22Rv1 (cell line): Measurements from ENCODE around the gene JAKMIP2.
"Not testable (repeated sequence)": the region's sequence is repeated elsewhere in the genome, so short reads cannot be mapped to it uniquely, and the experiment has no call there.

Experiments
- H3K27ac ChIP-seq: fragments of 450-650 bp; 2 replicates; pipeline ENCODE4 v1.5.1; 2017
- ZFX ChIP-seq: fragments of 450-650 bp; IDR thresholded peaks from 2 replicates; pipeline ENCODE4 v1.6.1; 2017; ENCODE audit warnings: antibody characterized with exemption, borderline replicate concordance
- TF ChIP-seq, protein P1 (sequence below): fragments of 450-650 bp; IDR thresholded peaks from 2 replicates; pipeline ENCODE4 v1.5.1; 2017; ENCODE audit warnings: mild to moderate bottlenecking

The JAKMIP2 gene

DNA sequence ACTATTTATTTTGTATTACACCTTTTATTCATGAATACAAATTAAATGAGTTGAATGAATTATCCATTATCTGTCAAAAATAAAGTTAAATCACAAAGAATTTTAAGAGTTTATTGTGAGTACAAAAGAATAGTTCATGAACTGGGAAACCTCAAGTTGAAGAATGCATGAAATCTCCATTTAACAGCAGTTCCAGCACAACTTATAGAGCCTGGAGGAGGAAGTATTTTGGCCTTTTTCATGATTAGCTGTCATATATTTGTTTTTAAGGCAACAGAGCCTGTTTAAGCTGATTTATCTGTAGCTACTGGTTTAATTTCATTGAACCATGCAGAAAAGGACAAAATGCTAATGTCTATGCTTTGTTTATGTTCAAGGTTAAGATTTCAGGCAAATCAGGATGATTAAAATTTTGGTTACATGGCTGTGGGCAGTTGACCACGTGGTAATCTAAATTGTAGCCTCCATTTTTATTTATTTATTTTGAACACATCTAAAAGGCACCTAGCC is 36.8 kb upstream of the JAKMIP2 start:
- no peak overlapping the region for H3K27ac ChIP-seq
- TF ChIP-seq, protein P1, sequence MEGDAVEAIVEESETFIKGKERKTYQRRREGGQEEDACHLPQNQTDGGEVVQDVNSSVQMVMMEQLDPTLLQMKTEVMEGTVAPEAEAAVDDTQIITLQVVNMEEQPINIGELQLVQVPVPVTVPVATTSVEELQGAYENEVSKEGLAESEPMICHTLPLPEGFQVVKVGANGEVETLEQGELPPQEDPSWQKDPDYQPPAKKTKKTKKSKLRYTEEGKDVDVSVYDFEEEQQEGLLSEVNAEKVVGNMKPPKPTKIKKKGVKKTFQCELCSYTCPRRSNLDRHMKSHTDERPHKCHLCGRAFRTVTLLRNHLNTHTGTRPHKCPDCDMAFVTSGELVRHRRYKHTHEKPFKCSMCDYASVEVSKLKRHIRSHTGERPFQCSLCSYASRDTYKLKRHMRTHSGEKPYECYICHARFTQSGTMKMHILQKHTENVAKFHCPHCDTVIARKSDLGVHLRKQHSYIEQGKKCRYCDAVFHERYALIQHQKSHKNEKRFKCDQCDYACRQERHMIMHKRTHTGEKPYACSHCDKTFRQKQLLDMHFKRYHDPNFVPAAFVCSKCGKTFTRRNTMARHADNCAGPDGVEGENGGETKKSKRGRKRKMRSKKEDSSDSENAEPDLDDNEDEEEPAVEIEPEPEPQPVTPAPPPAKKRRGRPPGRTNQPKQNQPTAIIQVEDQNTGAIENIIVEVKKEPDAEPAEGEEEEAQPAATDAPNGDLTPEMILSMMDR: no peak

DNA sequence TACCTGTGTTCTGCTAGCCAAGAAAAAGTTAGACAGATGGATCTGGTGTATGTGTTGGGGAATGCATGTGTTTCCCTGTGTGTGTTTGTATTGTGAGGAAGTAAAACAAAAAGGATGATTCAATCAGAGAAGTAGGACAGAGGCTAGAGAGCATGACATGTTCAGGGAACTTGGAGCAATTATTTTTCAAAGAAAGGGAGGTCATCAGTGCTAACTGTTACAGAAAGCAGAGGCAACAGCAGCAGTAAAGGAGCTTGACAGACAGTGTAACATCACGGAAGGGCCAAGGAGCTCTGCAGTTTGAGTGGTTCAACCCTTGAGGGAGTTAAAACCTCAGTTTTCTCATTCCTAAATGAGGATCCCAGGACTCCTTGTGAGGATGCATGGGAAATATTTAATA is 35.8 kb upstream of the JAKMIP2 start:
- TF ChIP-seq, protein P1: no peak
- TF ChIP-seq ZFX: no peak
- H3K27ac ChIP-seq: peak overlapping the region; percentile 17; the same call in 1 of the 2 replicates

DNA sequence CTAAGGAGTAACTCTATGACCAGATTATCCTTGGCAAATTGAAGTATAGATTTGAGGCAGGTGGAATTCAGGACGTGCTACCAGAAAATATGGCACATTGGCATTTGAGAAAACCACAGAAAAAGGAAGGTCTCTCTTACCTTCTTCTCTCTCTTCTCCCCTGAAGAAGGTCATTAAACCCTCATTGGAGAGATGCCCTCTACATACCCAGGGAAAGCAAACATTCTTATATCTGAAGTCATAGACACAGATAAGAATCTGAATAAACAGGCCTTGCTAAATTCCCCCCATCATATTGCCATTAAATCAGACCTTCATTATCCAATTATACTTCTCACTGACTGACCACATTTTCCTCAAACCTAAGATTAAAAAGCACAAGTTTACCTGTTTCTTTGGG is 31.2 kb upstream of the JAKMIP2 start:
- no peak for TF ChIP-seq ZFX
- TF ChIP-seq, protein P1: no peak
- 0 out of 2 replicates have a peak overlapping the region, but pooled peaks have one; percentile 1 for H3K27ac ChIP-seq

DNA sequence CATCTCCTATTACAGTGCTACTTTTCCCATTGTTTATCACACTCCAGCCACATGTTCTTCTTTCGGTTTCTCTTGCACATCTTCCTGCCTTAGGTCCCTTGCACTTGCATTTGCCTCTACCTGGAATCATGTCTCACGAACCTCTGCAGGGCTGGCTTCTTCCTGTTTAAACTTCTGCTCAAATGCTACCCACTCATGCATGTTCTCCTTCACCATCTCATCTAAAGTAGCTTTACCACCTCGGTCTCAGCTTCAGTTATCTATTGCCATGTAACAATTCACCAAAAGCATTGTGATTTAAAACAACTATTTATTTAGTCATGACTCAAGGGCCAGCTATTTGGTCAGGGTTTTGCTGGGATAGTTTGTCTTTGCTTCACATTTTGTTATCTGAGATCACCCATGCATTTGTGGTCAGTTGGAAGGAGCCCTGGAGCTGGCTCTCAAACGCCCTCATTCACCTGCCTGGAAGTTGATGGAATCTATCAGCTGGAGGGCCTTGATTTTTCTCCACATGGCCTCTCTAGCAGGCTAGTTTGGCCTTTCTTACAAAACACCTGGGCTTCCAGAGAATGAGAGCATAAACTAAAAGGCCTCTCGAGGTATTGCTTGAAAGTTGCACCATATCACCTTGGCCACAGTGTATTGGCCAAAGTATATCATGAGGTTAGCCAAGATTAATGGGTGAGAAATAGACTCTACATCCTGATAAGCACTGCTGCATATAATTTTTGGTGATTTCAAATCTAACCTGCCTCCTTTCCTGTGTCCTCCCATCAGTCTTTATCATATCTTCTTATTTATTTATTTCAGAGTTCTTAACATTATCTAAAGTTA is 27.5 kb upstream of the JAKMIP2 start:
- H3K27ac ChIP-seq: no peak overlapping the region
- TF ChIP-seq, protein P1: no peak
- TF ChIP-seq ZFX: no peak

DNA sequence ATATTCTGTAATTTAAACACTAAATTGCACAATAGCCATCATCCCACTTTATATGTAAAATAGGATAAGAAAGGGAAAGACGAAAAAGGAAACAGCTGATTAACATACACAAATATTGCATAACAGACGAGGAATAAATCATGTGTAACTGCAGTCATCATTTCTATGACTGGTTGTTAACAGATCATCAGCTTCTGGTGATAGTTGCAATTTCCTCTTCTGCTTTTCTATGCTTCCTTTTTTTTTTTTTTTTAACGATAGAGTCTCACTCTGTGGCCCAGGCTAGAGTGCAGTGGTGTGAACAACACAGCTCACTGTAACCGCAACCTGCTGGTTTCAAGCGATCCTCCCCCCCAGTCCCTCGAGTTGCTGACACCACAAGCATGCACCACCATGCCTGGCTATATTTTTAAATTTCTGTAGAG is 22.5 kb upstream of the JAKMIP2 start:
- H3K27ac ChIP-seq: no peak overlapping the region
- TF ChIP-seq ZFX: no peak
- TF ChIP-seq, protein P1: no peak

DNA sequence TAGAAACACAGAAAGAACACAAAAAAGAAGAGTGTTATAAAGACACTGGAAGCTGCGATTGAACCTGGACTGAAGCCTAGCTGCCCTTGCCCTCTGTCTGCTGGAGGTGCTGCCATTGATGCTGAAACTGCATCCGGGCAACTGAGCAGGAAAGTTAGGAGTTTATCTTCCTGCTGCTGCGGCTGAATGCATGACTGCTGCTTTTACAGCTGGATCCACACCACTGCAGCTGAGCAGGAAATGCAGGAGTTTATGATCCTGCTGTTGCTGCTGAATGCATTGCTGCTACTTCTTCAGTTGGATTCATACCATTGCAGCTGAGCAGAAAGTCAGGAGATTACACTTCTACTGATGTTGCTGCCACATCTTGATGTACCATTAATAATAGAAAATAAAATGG is 21.8 kb upstream of the JAKMIP2 start:
- no peak overlapping the region for H3K27ac ChIP-seq
- TF ChIP-seq ZFX: no peak
- TF ChIP-seq, protein P1: no peak

DNA sequence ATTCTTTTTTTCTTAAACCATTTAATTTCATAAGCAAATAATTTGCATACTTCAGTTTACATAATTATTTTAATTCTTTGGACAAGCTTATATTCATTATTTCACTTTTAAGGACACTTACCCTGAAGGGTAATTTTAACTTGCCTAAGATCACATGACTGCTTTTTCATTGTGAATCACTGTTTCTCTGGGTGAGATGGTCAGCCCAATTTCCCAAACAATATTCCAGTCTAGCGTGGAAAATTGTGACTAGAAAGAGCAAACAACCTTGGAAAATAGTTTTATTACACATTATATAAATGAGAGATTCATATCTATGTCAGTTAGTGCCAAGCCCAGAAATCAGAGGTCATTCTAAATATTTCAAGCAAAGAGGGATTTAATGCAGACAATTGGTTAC is 21.4 kb upstream of the JAKMIP2 start:
- TF ChIP-seq ZFX: no peak
- TF ChIP-seq, protein P1: no peak
- H3K27ac ChIP-seq: no peak overlapping the region

DNA sequence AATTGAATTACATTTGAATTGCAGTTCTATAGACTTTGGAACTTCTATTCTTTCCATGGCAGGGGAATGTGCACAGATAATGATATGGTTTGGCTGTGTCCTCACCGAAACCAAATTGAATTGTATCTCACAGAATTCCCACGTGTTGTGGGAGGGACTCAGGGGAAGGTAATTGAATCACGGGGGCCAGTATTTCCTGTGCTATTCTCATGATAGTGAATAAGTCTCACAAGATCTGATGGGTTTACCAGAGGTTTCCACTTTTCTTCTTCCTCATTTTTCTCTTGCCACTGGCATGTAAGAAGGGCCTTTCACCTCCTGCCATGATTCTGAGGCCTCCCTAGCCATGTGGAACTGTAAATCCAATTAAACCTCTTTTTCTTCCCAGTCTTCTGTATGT is 20.6 kb upstream of the JAKMIP2 start:
- H3K27ac ChIP-seq: not testable (repeated sequence)
